ENCODE results near the gene STEAP3. TPM values are rescaled to one million over a fixed set of nuclear protein-coding genes. Genes with fewer than 3 reads are reported as not detected.

STEAP3 gene
- total RNA-seq, 2 donors from 2014 or later = 26.6 to 52.2 TPM

GRCh38 chr2:119240311-119241204 is 16.9 kb downstream of the STEAP3 start:
- H3K9ac ChIP-seq (ENCODE audit: low read depth in 2 of 2, low read length in 2 of 2) = no peak overlapping the region
- H3K4me3 ChIP-seq = no peak overlapping the region
- no peak overlapping the region for H3K27ac ChIP-seq
- H3K27me3 ChIP-seq = no peaks in the 10 kb centered on the region
- H3K4me1 ChIP-seq = peaks cover 10% of the 10 kb centered on the region
- H3K9me3 ChIP-seq = no peaks in the 10 kb centered on the region
- no peaks in the 10 kb centered on the region for H3K36me3 ChIP-seq
- TF ChIP-seq, protein P1, sequence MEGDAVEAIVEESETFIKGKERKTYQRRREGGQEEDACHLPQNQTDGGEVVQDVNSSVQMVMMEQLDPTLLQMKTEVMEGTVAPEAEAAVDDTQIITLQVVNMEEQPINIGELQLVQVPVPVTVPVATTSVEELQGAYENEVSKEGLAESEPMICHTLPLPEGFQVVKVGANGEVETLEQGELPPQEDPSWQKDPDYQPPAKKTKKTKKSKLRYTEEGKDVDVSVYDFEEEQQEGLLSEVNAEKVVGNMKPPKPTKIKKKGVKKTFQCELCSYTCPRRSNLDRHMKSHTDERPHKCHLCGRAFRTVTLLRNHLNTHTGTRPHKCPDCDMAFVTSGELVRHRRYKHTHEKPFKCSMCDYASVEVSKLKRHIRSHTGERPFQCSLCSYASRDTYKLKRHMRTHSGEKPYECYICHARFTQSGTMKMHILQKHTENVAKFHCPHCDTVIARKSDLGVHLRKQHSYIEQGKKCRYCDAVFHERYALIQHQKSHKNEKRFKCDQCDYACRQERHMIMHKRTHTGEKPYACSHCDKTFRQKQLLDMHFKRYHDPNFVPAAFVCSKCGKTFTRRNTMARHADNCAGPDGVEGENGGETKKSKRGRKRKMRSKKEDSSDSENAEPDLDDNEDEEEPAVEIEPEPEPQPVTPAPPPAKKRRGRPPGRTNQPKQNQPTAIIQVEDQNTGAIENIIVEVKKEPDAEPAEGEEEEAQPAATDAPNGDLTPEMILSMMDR (IDR thresholded peaks at IDR 0.05) = no peak
- intact Hi-C loops (cut with DNase I) = no loop called here
- DNase-seq = peak; percentile 65

DNA sequence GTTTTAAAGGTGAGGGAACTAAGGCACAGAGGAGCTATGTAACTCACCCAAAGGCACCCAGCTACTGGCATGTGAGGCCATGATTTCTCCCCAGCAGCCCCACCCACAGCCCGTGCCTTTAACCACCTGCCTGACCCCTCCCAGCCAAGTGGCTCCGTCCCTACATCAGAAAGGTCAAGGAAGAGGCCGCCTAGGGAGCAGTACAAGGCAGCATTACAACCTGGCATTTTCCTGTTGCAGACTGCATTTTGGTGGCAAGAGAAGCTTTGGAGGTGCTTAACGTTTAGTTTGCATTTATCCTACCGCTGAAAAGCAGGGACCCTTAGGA is 17.5 kb downstream of the STEAP3 start:
- Histone ChIP-seq H3K27ac (no peak overlapping the region), H3K4me3 (no peak overlapping the region), H3K36me3 (no peaks in the 10 kb centered on the region), H3K9me3 (no peaks in the 10 kb centered on the region), H3K27me3 (no peaks in the 10 kb centered on the region), H3K9ac (ENCODE audit: low read depth in 2 of 2, low read length in 2 of 2) (no peak overlapping the region), H3K4me1 (peaks cover 10% of the 10 kb centered on the region)
- TF ChIP-seq, protein P1 (IDR thresholded peaks at IDR 0.05) = no peak
- intact Hi-C loops (cut with DNase I) = no loop called here
- peak; percentile 60 for DNase-seq

- Histone ChIP-seq H3K9me3 (no peaks in the 10 kb centered on the region), H3K9ac (ENCODE audit: low read depth in 2 of 2, low read length in 2 of 2) (no peak overlapping the region), H3K27ac (no peak overlapping the region), H3K36me3 (no peaks in the 10 kb centered on the region), H3K27me3 (no peaks in the 10 kb centered on the region), H3K4me1 (peaks cover 10% of the 10 kb centered on the region), H3K4me3 (no peak overlapping the region)
- no peak for DNase-seq
- intact Hi-C loops (cut with DNase I) = no loop called here
- TF ChIP-seq, protein P1 (IDR thresholded peaks at IDR 0.05) = no peak
Measured at GRCh38 chr2:119242276-119243119, 18.9 kb downstream of the STEAP3 start.

GRCh38 chr2:119243621-119244020 is 20.0 kb downstream of the STEAP3 start:
- DNase-seq = no peak
- H3K27me3 ChIP-seq = no peaks in the 10 kb centered on the region
- H3K27ac ChIP-seq = no peak overlapping the region
- no peak overlapping the region for H3K9ac ChIP-seq (ENCODE audit: low read depth in 2 of 2, low read length in 2 of 2)
- no peaks in the 10 kb centered on the region for H3K9me3 ChIP-seq
- peaks cover 10% of the 10 kb centered on the region for H3K4me1 ChIP-seq
- H3K4me3 ChIP-seq = no peak overlapping the region
- H3K36me3 ChIP-seq = no peaks in the 10 kb centered on the region
- TF ChIP-seq, protein P1 (IDR thresholded peaks at IDR 0.05) = no peak
- intact Hi-C loops (cut with DNase I) = no loop called here

- intact Hi-C loops (cut with DNase I) = no loop called here
- peaks cover 10% of the 10 kb centered on the region for H3K4me1 ChIP-seq
- no peak for DNase-seq
- H3K9me3 ChIP-seq = no peaks in the 10 kb centered on the region
- TF ChIP-seq, protein P1 (IDR thresholded peaks at IDR 0.05) = no peak
- H3K27me3 ChIP-seq = no peaks in the 10 kb centered on the region
- H3K27ac ChIP-seq = no peak overlapping the region
- H3K4me3 ChIP-seq = no peak overlapping the region
- H3K9ac ChIP-seq (ENCODE audit: low read depth in 2 of 2, low read length in 2 of 2) = no peak overlapping the region
- no peaks in the 10 kb centered on the region for H3K36me3 ChIP-seq
Measured at GRCh38 chr2:119245076-119245840, 21.6 kb downstream of the STEAP3 start.
